Omental fat pad (tissue), 4 donors: ENCODE results near the gene MPDZ. TPM values are rescaled to one million over a fixed set of nuclear protein-coding genes. Genes with fewer than 3 reads are reported as not detected.

Source experiments
- ATAC-seq: fragments of 150-250 bp; one replicate; pipeline ENCODE4 v1.9.1; 2016; ENCODE audit warnings: mild to moderate bottlenecking, moderate library complexity; ENCODE audit not compliant: low FRiP score
- DNase-seq: peaks from one replicate; pipeline ENCODE4 v3.0.0-alpha.2; 2019; ENCODE audit warnings: low spot score
- total RNA-seq, 4 donors: library from RNA; depleted of rRNA; stranded (reverse); fragments of >200 nt; gene quantifications; one replicate each; pipeline ENCODE4 v1.1.0, GENCODE V29; 2016
- TF ChIP-seq, protein P1 (sequence below), 3 donors: fragments of 450-650 bp; IDR thresholded peaks; one replicate each; pipeline ENCODE4 v1.5.1; 2016 to 2017; ENCODE audit warnings: antibody characterized with exemption in 3 of 3, mild to moderate bottlenecking in 3 of 3, moderate library complexity in 2 of 3

The MPDZ gene
- total RNA-seq, 4 donors from 2014 or later: 41.6 to 90.6 (median 77.3) TPM

GRCh38 chr9:13083366-13083765 lies 196.1 kb downstream of the MPDZ start:
- no peak for DNase-seq

DNA sequence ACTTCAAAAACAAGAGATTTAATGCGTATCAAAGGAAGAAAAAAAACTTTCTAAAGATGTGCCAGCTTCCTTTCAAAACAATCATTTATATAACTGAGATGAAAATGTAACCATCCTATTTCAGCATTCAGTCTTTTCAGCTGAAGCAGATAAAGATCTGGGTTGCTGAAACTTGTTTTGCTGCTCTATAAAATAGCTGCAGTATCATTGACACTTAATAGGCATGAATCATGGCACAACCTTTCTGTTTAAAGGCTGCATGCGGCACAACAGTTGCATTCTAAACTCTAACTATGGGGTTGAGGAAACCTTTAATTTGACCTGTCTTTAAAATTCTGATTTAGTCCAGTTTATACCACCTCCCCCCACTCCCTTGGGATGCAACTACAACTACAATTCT lies 196.7 kb downstream of the MPDZ start:
- DNase-seq (no peak), ATAC-seq (no peak)
- TF ChIP-seq, protein P1, sequence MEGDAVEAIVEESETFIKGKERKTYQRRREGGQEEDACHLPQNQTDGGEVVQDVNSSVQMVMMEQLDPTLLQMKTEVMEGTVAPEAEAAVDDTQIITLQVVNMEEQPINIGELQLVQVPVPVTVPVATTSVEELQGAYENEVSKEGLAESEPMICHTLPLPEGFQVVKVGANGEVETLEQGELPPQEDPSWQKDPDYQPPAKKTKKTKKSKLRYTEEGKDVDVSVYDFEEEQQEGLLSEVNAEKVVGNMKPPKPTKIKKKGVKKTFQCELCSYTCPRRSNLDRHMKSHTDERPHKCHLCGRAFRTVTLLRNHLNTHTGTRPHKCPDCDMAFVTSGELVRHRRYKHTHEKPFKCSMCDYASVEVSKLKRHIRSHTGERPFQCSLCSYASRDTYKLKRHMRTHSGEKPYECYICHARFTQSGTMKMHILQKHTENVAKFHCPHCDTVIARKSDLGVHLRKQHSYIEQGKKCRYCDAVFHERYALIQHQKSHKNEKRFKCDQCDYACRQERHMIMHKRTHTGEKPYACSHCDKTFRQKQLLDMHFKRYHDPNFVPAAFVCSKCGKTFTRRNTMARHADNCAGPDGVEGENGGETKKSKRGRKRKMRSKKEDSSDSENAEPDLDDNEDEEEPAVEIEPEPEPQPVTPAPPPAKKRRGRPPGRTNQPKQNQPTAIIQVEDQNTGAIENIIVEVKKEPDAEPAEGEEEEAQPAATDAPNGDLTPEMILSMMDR (IDR thresholded peaks at IDR 0.05): no peak

More at GRCh38 chr9:13083366-13083765, 196.1 kb downstream of the MPDZ start:
- TF ChIP-seq, protein P1 (IDR thresholded peaks at IDR 0.05): no peak
- ATAC-seq: no peak

- ATAC-seq: no peak
- TF ChIP-seq, protein P1 (IDR thresholded peaks at IDR 0.05): no peak
- no peak for DNase-seq
These were observed 201.3 kb downstream of the MPDZ start for GRCh38 chr9:13078164-13078563.

DNA sequence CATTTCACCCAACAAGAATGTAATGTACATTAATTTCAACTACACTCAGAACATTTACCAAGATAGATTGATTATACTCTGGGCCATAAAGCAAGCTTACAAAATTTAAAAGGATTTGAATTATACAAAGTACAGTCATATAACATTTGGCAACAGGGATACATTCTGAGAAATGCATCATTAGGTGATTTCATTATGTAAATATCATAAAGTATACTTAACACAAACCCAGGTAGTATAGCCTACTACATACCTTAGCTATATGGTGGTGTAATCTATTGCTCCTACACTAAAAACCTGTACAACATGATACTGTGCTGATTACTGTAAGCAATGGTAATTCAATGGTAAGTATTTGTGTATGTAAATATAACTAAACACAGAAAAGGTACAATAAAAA lies 202.9 kb downstream of the MPDZ start:
- TF ChIP-seq, protein P1 (IDR thresholded peaks at IDR 0.05): no peak
- ATAC-seq (no peak), DNase-seq (no peak)

GRCh38 chr9:13071921-13072320 lies 207.6 kb downstream of the MPDZ start:
- TF ChIP-seq, protein P1 (IDR thresholded peaks at IDR 0.05): no peak
- no peak for DNase-seq
- no peak for ATAC-seq

DNA sequence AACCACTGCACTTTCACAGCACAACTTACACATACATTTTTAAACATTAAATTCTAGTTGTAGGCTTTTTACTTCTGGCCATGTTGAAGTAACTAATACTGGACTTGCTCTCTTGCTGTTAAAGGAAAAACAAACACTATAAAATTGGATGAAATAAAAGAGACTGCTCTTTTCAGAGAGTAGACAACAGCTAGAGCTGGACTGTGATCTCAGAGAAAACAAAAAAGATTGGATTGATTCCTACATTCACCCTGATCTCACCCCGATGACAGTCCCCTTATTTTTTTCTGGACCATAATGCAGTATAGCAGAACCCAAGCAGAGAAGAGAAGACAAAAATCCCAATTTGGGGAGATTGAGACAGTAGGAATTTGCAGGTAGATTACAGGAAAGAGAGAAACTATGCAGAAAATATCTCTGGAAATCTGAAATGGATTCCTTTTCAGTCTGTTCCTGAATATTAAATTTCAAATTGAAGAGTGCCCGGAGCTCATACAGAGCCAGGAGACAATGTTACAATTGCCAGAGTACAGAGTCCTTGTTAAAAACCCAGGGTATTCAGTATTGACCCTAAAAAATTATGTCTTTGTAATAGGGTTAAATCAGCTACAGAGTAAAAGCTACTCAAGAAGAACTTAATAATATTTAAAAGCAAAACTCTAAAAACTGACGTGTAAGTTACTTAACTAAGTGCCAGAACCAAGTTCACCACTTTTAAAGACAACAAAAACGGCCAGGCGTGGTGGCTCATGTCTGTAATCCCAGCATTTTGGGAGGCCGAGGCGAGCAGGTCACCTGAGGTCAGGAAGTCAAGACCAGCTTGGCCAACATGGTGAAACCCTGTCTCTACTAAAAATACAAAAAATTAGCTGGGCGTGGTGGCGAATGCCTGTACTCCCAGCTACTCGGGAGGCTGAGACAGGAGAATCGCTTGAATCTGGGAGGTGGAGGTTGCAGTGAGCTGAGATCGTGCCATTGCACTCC lies 208.6 kb downstream of the MPDZ start:
- ATAC-seq (no peak), DNase-seq (no peak)
- TF ChIP-seq, protein P1 (IDR thresholded peaks at IDR 0.05): no peak

GRCh38 chr9:13069498-13069897 lies 210.0 kb downstream of the MPDZ start:
- DNase-seq: no peak
- no peak for ATAC-seq
- TF ChIP-seq, protein P1 (IDR thresholded peaks at IDR 0.05): no peak
